ENCODE data around the gene RABGAP1L.
"Not testable (repeated sequence)": the region's sequence is repeated elsewhere in the genome, so short reads cannot be mapped to it uniquely, and the experiment has no call there.

Gene RABGAP1L

DNA sequence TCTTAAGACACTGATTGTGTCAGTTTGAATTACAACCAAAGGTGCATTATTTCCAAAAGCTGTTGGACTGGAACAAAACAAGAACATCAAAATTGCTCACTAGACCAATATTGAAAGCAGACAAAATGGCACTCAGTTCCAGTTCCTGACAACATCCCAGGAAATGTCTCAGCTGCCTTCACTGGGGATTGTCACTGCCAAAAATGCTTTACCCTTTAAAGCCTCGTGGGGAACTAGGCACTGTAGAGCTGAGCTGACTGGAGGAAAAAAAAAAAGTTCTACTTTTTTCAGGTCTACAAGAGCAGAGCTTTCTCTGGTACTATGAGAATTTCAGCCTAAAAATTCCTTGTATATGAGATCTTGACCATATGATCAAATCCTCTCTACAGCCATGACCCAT lies 310.4 kb downstream of the RABGAP1L start:
- no peak for DNase-seq

DNA sequence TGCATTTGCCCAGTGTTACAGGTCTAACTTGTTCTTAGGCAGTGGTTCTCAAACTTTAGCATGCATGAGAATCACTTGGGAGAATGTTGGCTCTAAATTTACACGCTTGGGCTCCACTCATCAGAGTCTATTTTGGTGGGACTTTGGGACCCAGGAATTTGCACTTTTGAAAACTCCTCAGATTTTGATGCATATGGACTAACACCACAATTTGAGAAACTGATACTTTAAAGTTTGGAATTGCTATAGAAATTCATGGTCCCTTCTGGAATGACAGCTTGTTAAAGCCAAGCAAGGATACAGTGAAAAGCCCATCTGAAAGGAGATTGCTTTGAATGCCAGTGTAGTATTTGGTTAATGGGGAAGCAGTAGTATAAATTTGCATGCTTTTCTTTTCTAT lies 320.0 kb downstream of the RABGAP1L start:
- no peak for DNase-seq

DNA sequence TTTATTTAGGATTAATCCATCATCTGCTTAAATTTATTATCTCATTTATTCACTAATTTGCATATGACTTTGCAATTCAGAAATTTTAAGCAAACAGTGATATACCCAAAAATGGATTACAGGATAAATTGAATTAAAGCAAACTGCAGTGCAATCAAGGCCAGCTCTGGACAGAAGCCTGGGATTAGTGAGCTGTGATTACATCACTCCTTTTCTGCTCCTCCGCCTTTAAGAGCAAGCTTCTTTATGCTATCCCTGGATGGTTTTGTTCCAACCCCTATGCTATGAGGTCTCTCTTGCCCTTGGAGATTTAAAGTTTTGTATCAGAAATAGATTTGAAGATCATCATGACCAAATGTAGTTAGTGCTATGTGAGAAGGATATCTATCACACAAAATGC lies 321.0 kb downstream of the RABGAP1L start:
- no peak for DNase-seq

DNA sequence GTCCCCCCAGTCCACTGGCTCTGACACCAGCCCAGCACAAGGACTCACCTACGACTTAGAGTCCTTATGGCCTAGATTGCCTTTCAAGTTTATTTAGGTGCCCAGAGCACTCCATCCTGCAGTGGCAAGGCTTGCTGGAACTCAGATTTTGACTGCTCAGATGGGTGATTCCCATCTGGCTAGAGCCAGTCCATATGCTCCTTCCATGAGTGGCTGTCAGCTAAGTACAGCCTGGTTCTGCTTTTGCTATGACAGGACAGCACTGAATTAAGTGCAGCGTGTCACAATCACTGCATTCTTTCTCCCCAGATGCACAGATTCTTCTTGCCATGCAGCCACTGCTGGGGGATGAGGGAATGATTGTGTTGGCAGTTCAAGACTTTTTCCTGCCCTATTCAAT lies 332.3 kb downstream of the RABGAP1L start:
- DNase-seq = no peak

DNA sequence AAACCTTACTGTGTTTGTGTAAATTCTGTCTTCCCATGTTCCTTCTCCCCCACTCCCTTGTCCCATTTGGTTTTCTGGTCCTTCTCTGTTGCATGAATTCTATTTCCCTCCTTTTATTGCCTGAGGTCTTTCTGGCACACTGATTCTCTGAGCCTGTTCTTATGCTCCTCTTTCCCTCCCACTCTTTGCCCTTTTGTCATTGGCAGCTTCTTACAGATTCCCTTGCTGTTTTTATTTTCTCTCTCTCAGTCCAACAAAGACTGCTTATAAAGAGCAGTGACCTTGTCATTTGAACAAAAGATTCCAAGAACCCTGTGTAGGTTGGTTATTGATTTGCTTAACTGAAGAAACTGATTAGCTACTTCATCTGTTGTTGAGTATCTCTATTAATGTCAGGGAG lies 338.2 kb downstream of the RABGAP1L start:
- no peak for DNase-seq

DNA sequence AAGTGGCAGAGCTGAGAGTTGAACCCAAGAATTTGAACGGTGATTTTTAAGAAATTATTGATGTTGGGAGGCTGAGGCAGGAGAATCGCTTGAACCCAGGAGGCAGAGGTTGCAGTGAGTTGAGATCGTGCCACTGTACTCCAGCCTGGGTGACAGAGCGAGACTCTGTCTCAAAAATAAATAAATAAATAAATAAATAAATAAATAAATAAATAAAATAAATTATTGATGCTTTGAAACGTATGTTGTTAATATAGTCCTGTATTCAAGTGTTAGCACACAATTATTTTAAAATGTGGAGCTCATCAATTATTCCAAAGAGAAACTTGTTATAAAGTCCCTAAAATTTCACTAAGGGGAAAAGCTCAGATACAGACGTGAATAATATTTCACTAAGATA lies 357.4 kb downstream of the RABGAP1L start:
- DNase-seq = not testable (repeated sequence)

DNA sequence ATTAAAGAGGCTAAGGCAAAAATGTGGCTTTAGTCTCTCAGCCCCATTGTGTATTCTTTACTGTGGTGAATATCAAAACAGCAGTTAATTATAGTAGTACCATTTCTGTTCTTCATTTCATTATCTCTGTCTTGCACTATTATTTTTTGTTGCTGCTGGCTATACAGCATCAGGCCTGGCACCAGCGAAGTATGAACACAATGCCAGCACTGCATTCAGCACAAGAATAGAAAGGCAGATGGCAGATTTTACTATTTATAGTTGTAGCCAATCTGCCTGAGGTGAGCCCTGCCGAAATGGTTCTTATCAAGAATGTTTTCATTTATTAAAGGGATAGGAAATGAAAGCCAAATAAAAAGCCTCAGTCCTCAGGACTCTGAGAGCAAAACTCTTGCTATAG lies 360.5 kb downstream of the RABGAP1L start:
- no peak for DNase-seq

DNA sequence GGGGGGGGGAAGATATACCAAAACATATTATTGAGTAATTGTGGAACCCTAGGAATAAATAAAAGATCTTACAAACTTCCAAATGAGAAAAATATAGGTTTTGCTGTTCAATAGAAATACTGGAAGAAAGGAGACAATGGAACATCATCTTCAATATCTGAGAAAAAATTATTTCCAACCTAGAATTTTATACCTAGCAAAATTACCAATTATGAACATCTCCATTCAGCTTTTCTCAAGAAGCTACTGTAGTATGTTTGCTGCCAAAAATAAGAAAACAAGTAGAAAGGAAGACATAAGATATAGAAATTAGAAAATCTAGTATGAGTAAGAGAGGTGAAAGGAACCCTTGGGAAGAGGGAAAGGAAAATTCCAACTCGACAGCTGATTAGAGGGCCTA lies 372.4 kb downstream of the RABGAP1L start:
- no peak for DNase-seq

DNA sequence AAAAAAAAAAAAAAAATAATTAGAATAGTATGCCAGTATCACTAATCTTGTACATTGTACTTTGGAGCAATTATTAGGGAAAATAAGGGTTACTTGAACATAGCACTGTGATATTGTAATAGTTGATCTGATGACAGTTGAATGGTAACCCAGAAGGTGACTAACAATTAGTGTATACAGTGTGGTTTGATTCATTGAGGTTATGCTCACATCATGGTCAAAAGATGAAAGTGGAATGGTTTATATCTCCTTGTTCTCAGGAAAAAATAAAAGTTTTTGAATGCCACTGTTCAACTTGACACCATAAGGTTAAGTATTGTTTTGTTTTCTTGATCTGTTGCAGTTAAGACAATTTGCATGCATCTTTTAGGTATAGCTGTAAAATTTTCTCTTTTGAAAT lies 375.5 kb downstream of the RABGAP1L start:
- no peak for DNase-seq

DNA sequence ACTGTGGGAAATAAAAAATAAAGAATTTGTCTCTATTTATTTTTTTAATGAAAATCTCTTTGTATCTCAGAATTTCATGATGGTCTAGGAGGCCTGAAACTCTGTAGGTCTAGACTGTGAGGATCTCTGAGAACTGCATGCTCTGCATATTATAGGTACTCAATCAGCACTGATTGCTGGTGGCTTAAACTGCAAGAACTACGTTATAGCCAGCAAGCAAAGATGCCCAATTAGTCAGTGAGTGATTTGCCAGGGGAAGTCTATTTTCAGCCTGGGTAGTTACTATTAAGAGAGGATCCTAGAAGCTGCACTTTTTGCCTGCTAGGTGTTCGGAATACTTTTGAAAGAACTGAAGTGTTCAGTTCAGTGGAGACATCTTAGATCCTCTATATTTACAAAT lies 375.9 kb downstream of the RABGAP1L start:
- no peak for DNase-seq

DNA sequence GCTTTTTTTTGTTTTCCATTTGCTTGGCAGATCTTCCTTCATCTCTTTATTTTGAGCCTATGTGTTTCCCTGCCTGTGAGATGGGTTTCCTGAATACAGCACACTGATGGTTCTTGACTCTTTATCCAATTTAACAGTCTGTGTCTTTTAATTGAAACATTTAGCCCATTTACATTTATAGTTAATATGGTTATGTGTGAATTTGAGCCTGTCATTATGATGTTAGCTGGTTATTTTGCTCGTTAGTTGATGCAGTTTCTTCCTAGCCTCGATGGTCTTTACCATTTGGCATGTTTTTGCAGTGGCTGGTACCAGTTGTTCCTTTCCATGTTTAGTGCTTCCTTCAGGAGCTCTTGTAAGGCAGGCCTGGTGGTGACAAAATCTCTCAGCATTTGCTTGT lies 384.1 kb downstream of the RABGAP1L start:
- DNase-seq = not testable (repeated sequence)

DNA sequence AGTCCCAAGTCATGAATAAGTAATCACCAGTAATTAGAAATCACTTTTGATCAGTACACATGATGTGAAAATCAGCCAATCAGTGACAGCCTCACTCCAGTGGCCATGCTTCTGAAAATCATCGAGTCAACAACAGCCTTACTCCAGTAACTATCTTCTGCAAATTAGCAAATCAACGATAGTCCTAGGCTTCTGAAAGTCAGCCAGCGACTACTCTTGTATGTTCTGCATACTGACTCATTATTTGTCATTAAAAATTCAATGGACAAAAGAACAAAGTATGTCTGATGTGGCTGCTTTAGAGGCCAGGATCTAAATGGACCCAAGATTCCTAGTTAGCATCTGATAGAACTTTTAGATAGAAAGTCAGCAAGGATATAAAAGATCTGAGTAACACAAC lies 391.0 kb downstream of the RABGAP1L start:
- DNase-seq = no peak

DNA sequence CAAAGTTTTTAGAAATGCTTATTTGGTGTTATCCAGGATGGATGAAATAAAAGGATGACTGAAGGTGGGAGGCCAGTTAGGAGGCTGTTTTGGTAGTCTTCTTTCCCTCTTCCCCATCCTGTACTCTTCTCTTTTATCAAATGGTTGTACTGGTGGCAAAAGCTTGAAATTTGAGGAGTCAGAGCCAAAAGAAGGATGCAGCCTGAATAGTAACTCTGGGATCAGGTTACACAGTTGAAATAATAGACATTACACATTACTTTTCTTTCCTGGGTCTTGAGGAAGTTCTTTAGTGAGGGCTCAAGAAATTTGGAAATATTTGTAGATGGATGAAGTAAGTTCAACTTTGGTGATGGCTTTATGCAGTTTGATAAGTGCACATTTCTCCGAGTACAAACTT lies 397.1 kb downstream of the RABGAP1L start:
- no peak for DNase-seq

DNA sequence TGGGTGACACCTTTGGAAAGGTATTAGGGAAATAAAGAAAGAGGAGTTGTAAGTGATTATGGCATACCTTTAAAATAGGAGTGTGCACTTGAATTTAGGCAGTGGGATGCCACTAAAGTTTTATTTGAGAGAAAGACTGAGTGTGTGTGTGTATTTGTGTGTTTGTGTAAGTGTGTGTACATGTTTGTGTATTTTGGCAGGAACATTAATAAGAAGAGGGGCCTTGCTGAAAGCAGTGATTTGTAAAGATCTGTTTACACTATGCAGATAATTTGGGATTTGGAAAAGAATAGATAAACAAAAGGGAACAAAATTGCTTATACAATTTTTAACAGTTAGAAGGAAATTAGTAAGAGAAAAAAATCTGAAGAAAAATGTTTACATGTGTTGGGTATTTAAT lies 409.2 kb downstream of the RABGAP1L start:
- no peak for DNase-seq

DNA sequence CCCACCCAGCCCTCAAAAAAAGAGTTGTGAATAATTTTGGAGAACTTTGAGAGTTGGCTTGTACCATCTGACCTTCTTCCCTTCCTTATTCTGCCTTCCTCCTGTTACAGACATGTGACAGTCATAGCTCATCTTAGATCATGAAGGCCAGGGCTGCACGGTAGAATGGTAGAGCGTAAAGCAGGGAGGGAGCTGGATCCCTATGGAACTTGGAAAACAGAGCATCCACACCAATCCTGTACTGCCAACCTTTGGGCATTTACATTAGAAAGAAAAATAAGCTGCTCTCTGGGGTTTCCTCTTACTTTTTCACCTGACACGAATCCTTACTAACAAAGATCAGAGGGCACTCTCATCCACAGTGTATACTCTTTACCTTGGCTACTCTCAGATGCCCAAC lies 409.9 kb downstream of the RABGAP1L start:
- no peak for DNase-seq

DNA sequence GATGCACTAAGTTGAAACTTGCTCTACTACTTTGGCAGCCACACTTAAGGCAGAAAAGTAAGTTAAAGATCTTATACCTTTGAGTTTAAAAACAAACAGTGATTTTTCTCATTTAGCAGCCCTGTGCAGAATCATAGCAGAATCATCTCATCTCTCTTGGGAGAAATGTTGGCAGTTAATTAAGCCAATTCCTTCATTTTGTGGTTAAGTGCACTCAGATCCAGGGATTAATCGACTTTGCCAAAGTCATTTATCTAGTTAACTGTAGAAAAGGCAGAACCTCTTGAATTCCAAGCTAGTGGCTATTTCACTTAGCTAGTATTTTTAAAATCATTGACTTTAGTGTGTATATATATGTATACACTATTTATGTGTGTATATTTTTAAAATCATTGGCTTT lies 413.5 kb downstream of the RABGAP1L start:
- no peak for DNase-seq

DNA sequence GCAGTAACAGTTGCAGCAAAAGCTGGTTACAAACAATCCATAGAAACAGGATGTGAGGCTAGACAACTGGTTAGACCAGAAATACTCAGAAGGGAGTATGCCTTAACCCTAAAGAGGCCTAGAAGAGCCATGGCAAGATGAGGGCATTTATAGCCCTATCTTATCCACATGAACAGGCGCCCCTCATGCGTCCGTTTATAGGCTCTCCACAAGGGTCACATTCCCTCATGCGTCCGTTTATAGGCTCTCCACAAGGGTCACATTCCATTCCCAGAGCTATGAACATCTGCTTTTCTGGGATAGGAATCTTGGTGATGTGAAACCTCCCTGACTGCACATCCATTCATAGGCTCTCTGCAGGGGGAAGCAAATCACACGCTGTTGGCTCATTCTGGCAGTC lies 416.8 kb downstream of the RABGAP1L start:
- DNase-seq = not testable (repeated sequence)

DNA sequence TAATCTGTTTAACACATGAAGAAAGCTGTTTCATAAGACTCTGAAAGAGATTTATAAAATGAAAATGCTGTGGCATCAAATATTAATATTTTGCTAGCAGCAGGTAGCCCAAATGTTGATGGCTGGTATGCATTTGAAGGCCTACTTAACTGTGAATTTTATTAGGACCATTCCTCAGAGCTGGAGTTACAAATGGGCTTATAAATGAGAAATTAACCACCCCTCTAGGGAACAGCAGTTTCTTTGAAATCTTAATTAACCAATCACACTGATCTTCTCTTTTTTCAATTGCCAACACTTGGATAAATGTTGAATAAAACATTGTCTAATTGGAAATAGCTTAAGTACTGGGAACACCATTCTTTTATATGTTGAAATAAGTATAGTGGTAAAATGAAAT lies 418.4 kb downstream of the RABGAP1L start:
- no peak for DNase-seq

DNA sequence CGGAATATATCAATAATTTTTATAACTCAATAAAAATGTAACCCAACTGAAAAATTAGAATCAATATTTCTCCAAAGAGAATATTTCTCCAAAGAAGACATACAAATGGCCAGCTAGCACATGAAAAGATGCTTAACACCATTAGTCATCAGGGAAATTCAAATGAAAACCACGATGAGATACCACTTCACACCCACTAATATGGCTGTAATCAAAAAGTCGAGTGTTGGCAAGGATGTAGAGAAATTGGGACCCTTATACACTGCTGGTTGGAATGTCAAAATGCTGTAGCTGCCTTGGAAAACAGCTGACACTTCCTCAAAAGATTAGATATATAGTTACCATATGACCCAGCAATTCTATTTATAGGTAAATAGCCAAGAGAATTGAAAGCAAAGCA lies 421.5 kb downstream of the RABGAP1L start:
- no peak for DNase-seq

DNA sequence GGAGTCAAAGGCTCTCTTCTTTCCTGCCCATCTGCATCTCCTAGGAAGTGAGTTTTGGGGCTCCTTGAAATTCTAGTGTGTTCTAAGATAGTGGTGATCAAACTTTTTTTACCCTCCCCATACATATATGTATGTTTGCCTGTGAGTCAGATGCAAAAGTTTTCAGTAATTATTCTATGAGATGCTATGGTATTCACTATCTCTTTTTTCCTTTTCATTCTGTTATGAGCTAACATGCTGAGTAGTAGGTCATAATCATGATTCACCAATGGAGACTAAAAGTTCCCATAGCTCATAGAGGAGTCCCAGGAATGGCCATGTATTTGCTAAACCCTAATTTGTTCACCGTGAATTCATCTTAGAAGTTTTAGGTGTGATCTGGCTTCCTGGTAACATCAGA lies 424.0 kb downstream of the RABGAP1L start:
- no peak for DNase-seq

DNA sequence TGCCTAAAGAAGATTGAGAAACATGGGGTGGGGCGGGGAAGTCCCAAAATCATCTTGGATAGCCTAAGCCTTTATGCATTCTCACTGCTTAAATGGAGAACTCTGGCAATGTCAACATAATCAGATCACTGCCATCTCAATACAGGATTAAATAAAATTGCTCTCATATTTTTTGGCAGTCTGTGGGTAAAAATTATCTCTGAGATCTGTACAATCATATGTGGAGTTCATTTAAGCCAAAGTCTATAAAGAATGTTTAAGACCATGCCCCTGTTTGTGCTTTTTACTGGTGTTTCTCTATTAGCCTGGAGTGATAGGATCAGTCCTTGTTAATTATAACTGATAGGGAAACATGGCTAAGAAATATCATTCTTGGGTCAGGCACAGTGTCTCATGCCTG lies 424.8 kb downstream of the RABGAP1L start:
- no peak for DNase-seq

DNA sequence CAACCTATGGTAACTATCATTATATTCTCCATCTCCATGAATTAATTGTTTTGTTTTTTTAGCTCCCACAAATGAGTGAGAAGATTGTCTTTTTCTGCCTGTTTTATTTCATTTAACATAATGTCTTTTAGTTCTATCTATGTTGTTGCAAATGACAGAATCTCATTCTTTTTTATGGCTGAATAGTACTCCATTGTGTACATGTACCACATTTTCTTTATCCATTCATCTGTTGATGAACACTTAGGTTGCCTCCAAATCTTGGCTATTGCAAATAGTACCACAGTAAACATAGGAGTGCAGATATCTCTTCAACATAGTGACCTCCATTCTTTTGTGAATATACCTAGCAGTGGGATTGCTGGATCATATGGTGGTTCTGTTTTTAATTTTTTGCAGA lies 429.3 kb downstream of the RABGAP1L start:
- not testable (repeated sequence) for DNase-seq

DNA sequence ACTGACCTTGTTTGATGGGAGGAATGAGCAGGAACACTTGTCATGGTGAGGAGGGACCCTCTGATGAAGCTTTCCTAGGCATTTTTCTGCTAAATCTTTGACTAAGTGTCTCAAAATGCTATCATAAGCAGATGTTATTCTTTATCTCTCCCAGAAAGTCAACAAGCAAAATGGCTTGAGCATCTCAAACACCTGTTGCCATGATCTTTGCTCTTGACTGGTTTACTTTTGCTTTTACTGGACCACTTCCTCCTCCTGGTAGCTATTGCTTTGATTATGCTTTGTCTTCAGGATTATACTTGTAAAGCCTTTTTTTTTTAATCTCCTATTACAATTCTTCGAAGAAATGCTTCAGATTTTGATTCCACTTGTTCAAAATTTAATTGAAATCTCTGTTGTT lies 445.9 kb downstream of the RABGAP1L start:
- no peak for DNase-seq

DNA sequence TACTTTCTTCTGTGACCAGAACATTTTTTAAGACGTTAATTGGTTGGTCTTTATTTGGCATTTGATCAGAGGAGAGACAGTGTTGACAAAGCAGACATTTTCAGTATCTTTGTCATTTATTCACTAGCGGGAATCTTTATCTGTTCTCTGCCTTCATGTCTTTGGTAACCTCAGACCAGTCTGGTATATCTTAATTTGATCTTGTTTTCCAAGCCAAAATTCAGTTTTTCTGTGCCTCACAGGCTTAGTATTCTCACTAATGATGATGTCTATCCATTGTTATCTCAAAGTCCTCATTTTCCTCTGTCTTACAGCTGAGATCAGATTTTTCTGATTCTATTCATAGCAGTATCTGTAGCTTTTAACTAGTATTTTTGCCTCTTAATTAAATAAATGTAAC lies 447.2 kb downstream of the RABGAP1L start:
- DNase-seq = no peak

DNA sequence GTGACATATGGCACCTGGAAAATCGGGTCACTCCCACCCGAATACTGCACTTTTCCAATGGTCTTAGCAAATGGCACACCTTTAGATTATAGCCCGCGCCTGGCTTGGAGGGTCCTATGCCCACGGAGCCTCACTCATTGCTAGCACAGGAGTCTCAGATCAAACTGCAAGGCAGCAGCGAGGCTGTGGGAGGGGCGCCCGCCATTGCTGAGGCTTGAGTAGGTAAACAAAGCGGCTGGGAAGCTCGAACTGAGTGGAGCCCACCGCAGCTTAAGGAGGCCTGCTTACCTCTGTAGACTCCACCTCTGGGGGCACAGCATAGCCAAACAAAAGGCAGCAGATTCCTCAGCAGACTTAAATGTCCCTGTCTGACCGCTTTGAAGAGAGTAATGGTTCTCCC lies 458.6 kb downstream of the RABGAP1L start:
- DNase-seq = not testable (repeated sequence)

DNA sequence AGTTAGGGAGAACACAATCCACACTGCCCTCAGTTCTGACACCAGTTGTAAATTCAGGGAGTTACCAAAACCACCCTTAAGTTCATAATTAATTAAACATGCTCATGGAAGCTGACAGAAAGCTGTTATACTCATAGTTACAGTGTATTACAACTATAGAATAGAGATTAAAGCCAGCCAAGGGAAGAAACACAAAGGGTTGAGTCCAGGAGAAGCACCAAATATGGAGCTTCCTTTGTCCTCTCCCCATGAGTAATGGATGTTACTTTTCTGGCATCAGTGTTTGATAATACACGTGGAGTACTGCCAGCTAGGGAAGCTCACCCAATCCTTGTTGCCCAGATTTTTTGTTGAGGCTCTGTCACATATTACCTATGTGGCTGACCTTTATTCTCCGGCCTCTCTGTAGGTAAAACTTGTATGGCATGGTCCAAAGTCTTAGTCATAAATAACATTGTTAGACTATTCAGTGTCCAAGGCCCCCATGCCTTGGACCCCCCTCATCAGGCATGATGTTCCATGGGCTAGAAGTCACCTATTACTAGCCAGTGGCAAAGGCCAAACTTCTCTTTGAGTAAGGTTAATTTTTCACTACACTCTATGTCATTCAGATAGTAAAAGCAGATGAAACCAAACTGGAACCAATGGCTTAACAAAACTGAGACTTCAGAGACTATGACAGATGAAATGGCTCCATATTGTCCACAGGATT lies 464.2 kb downstream of the RABGAP1L start:
- no peak for DNase-seq
